Adipose tissue (tissue), 3 donors: ENCODE measurements around the gene PRSS56. TPM values are rescaled to one million over a fixed set of nuclear protein-coding genes. Genes with fewer than 3 reads are reported as not detected.

Experiments used
- H3K27ac ChIP-seq: one replicate; pipeline ENCODE4 v1.5.1; 2013; ENCODE audit warnings: low read depth, low read length
- WGBS, 3 donors: extraction: QIAGEN DNeasy Blood & Tissue Kit; methylation state at CpG; one replicate each; pipeline ENCODE4 v1.1.7; 2013; 5-methylcytosine and 5-hydroxymethylcytosine counted together
- polyA plus RNA-seq, 3 donors: library from polyadenylated mRNA; stranded (reverse); fragments of 200-250 nt; gene quantifications; one replicate each; pipeline ENCODE4 v1.2.3, GENCODE V29; 2013
- donor health status: healthy with polysubstance abuse.
- donor health status: Bipolar disorder and iron deficiency.
- donor health status: healthy.

PRSS56 gene
- polyA plus RNA-seq, 3 donors, result not detected

DNA sequence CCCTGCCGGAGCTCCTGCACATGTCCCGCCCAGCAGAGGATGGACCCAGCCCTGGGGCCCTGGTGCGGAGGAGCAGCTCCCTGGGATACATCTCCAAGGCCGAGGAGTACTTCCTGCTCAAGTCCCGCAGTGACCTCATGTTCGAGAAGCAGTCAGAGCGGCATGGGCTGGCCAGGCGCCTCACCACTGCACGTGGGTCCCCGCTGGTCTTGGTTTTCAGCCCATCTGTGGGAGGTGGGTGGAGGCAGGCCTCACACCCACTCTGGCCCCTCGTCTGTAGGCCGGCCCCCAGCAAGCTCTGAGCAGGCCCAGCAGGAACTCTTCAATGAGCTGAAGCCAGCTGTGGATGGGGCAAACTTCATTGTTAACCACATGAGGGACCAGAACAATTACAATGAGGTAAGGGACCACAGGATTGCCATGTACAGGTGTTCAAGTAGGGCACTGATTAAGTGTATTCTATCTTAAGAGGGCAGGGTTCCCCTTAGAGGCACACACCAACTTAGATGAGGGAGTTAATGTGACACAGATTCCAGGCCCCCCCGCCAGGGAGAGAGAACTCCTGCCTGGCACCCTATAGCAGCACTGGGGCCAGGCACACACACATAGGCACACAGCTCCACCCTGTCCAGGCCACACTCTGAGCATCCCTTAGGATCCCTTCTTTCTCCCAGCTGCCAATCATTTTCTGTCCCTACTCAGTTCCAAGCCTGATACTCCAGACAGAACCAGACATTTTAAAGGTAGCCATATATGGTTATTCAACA lies 13.9 kb downstream of the PRSS56 start:
- 58 to 80% (median 71%) methylated on average over 13 of the region's 13 CpGs for WGBS, 3 donors
- H3K27ac ChIP-seq, result no peak overlapping the region

DNA sequence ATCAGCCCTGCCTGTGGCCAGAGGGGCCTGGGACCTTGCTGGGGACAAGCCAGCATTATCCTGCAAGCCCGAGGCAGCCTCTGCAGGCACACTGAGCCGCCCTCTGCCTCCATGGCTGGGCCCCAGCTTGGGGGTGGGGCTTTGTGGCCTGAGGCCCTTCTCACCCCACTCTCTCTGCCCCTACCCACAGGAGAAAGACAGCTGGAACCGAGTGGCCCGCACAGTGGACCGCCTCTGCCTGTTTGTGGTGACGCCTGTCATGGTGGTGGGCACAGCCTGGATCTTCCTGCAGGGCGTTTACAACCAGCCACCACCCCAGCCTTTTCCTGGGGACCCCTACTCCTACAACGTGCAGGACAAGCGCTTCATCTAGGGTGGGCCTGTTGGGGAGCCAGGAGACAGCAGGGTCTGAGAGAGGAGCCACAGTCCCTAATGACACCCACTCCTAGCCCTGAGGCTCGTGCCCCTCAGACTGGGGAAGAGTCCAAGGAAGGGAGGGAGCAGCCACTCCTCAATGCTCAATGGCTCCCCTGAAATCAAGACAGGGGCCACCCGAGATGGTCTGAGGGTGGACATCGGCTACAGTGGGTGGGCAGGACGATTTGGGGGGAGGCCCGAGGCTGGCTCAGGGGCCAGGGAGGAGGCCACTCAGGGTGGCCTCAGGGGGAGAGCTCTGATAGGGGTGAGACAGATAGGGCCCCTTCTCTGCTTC lies 14.9 kb downstream of the PRSS56 start:
- 75 to 80% (median 75%) methylated on average over 14 of the region's 14 CpGs for WGBS, 3 donors
- no peak overlapping the region for H3K27ac ChIP-seq

DNA sequence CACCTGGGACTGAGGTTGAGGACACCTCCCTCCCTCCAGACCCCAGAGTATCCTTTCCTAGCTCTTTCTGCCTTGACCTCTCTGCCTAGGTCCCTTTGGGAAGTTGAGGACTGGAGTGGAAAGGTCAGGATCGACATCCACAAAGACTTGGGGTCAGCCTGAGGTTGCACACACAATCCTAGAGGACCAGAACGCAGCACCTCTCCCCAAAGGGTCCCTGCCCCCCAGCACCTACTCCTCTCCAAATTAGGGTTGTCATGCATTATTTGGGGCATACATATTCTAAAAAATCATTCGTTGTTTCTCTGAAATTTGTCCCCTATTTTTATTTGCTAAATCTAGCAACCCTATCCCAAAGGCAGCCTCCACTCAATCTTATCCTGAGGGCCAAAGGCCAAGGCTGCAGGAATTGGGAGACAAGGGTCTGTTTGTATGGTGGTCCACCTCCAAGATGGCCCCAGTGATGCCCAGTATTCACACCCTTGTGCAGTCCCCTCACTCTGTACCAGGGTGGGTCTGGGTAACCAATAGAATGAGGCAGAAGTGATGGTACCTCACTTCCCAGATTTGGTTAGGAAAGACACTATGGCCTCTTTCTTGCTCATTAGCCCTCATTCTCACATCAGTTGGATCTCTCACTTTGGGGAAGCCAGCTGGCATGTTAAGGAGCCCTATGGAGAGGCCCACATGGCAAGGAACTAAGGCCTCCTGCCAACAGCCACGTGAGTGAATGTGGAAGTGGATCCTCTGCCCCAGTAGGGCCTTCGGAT lies 15.8 kb downstream of the PRSS56 start:
- WGBS, 3 donors, result 85 to 94% (median 89%) methylated on average over 5 of the region's 5 CpGs
- no peak overlapping the region for H3K27ac ChIP-seq

DNA sequence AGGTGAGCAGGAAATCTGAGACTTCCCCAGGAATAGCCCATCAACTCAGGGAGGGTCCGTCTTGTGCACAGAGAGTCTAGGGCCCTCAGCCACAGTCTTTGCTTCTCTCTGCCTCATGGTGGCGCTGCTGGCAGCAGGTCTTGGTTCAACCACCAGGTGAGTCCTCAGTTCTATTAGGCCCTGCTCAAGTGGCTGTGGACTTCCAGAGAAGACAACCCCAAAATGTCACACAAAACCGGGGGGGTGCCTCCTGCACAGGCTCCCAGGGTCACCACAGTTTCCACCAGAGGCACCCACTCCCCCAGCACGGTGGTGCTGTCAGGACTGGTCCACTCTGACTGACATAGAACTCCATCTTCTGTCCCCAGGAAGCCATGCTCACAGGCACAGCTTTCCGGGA lies 16.9 kb downstream of the PRSS56 start:
- WGBS, 3 donors, result 65 to 67% (median 66%) methylated on average over 5 of the region's 5 CpGs
- no peak overlapping the region for H3K27ac ChIP-seq

DNA sequence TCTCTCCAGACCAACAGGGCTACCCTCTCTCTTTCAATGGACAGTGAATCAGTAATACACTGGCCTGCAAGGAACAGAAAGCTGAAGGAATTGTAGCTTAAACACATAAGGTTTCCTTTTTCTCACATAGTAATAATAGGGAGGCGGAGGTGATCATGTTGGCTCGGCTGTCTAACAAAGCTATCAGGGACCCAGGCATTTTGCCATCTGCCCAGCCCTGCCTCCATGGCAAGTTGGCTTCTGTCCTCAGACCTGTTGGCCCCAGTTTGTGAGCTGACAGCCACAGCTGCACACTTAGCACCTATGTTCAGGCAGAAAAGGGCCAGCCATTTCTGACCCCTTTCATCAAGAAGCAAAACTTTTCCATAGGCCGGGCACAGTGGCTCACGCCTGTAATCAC lies 17.3 kb downstream of the PRSS56 start:
- H3K27ac ChIP-seq, result no peak overlapping the region

DNA sequence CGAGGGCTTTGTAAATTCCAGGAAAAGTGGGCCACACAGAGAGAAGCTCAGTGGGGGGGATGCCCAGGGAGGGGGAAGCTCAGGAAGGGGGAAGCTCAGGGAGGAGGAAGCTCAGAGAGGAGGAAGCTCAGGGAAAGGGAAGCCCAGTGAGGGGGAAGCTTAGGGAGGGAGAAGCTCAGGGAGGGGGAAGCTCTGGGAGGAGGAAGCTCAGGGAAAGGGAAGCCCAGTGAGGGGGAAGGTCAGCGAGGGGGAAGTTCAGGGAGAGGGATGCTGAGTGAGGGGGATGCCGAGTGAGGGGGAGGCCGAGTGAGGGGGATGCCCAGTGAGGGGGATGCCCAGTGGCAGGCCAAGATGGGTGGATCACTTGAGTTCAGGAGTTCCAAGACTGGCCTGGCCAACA lies 18.5 kb downstream of the PRSS56 start:
- WGBS, 3 donors, result 12 to 48% (median 26%) methylated on average over 4 of the region's 4 CpGs
- H3K27ac ChIP-seq, result no peak overlapping the region

More for the DNA sequence above, 17.3 kb downstream of the PRSS56 start:
- 45 to 92% (median 90%) methylated on average over 4 of the region's 4 CpGs for WGBS, 3 donors

DNA sequence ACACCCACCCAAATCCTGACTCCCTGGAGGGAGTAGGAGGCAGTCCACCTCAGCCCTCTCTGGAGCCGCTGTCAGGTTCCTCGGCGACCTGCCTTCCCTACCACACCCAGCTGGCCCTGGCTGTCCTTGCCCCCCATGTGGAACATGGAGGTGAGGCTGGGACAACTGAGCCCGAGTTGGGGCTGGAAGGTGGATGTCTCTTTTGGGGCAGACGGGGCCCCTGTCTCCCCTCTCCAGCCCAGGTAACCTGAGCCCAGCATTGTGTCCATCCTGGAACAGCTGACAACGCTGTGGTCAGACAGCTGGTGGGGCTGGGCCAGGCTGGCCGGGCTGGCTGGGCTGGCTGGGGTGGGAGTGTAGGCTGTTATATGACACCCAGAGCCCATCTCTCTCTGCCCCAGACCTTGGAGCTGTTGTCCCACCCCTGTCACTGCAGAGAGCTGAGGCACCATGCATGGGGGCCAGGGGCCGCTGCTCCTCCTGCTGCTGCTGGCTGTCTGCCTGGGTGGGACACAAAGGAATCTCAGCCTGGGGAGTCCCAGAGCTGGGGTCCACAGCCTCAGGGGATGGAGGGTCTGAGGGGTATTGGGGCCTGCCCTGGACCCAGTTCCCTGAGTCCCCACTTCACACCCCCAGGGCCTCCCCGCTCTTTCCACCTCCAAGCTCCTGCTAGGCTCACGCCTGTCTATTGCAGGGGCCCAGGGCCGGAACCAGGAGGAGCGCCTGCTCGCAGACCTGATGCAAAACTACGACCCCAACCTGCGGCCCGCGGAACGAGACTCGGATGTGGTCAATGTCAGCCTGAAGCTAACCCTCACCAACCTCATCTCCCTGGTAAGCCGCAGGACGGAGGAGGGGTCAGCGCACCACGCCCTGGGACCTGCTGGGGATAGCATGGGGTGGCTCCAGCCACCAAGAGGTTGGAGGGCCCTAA lies 19.4 kb downstream of the PRSS56 start, which contains the start of gene CHRNG:
Gene CHRNG, plus strand, starts transcription at position 395 of the 934 bp plus-strand sequence. Its CDS starts 56 bp downstream, at position 451.
- WGBS, 3 donors, result 52 to 54% (median 52%) methylated on average over 23 of the region's 23 CpGs
- H3K27ac ChIP-seq, result no peak within 1 kb of the TSS

DNA sequence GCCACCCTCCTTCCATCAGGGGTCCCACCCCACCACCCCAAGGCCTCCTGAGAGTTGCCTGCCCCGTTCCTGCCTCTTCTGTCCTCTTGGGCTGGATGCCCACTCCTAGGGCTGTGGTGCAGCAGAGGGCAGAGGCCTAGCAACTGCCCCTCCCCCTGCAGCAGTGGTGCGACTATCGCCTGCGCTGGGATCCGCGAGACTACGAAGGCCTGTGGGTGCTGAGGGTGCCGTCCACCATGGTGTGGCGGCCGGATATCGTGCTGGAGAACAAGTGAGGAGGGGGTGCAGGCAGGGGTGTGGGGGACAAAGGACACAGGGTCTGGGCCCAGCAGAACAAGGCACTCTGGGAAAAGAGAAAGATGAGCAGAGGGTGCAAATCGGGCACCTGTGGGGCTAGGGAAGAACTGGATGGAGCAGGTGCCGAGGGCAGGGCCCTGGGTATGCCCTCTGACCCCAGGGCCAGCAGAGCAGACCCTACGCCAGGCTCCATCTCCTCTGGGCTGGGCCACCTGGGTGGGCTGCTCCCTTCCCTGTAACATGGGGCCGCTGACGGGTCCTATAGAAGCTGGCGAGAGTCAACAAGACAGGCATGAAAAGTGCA lies 20.4 kb downstream of the PRSS56 start:
- 80 to 82% (median 80%) methylated on average over 17 of the region's 17 CpGs for WGBS, 3 donors
- H3K27ac ChIP-seq, result no peak overlapping the region

DNA sequence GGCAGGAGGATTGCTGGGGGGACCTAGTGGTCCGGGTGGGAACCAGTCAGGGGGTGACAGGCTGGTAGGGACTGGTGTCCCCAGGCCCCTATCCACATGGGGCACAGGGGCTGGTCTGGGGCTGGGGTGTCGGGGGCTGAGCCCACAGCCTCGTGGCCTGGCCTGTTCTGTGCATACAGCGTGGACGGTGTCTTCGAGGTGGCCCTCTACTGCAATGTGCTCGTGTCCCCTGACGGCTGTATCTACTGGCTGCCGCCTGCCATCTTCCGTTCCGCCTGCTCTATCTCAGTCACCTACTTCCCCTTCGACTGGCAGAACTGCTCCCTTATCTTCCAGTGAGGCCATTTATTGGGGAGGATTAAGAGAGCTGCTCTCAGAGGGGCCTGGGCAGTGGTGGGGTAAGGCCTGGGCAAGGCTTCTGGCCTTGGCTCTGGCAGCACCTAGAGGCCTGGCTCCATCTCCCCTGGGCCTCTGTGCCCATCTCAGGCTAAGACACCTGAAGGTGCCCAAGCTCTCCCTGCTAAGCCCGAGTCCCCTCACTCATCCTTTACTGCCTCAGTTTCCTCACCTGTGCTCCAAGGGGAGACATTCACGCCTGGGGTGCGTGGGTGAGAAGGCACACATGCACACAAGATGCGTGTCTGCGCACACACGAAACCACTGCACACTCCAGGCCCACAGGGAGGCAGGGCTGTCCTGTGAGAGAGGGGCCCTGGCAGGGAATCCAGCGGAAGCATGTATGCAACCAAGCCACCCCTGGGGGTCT lies 21.2 kb downstream of the PRSS56 start:
- no peak overlapping the region for H3K27ac ChIP-seq
- WGBS, 3 donors, result 56 to 63% (median 60%) methylated on average over 19 of the region's 19 CpGs

DNA sequence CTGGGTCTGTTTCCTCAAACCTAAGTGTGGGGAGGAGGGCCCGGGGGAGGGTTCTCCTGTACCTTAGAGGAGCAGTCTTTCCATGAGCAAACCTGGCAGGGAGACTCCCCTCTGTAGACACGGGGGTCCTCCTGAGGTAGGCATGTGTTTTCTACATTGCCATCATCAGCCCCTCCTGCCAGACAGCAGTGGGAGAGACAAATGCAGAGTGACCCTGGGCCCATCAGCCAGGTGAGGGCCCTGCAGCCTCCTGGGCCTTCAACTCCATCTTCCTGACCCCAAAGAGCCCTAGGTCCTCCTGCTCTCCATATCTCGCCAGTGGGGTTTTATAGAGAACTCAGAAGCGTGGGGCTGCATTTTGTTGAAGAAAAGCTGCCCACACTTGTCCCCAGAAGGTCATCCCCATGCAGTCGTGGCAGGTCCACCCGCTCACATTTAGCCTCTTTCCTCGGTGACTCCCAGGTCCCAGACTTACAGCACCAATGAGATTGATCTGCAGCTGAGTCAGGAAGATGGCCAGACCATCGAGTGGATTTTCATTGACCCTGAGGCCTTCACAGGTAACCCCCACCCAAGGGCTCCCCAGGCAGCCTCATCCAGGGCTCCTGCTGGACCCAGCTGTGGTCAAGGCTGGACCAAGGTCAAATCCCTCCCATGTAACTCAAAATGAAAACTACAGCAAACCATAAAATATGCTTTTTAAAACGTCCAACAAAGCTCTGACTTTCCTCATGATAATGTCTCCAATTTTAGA lies 21.9 kb downstream of the PRSS56 start:
- 56 to 64% (median 59%) methylated on average over 9 of the region's 9 CpGs for WGBS, 3 donors
- H3K27ac ChIP-seq, result no peak overlapping the region

DNA sequence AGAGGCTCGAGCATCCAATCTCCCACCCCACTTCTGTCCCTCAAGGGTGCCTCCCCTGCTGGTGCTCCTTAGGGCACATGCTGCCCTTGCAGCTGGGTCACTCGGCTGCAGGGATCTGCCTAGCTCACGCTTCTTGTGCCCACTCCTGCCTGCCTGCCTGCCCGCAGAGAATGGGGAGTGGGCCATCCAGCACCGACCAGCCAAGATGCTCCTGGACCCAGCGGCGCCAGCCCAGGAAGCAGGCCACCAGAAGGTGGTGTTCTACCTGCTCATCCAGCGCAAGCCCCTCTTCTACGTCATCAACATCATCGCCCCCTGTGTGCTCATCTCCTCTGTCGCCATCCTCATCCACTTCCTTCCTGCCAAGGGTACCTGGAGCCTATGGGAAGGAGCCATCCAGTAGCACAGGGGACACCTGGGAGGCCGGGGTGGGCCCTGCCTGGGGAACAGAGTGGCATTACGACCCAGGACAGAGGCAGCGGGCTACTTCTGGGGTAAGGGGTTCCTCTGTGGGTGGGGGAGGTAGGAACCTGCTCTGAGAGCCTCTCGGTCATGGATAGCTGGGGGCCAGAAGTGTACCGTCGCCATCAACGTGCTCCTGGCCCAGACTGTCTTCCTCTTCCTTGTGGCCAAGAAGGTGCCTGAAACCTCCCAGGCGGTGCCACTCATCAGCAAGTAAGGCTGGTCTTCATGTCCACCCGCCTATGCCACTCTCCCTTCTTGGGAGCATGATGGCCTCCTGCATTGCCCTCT lies 22.7 kb downstream of the PRSS56 start:
- no peak overlapping the region for H3K27ac ChIP-seq
- WGBS, 3 donors, result 83 to 91% (median 87%) methylated on average over 19 to 20 of the region's 20 CpGs

DNA sequence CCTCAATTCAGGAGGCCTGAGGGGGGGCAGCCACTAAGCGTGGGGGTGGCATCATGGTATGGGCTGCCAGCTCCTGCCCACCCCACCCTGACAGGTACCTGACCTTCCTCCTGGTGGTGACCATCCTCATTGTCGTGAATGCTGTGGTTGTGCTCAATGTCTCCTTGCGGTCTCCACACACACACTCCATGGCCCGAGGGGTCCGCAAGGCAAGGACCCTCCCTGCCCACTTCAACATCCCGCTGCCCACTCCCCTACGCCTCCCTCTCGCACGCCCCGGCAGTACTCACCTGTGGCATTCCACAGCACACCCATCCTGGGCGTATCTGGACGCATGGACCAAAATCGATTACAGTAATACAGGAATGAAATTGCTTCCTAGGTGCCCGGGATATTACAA lies 23.3 kb downstream of the PRSS56 start:
- WGBS, 3 donors, result 89 to 98% (median 94%) methylated on average over 13 to 14 of the region's 14 CpGs
- no peak overlapping the region for H3K27ac ChIP-seq

DNA sequence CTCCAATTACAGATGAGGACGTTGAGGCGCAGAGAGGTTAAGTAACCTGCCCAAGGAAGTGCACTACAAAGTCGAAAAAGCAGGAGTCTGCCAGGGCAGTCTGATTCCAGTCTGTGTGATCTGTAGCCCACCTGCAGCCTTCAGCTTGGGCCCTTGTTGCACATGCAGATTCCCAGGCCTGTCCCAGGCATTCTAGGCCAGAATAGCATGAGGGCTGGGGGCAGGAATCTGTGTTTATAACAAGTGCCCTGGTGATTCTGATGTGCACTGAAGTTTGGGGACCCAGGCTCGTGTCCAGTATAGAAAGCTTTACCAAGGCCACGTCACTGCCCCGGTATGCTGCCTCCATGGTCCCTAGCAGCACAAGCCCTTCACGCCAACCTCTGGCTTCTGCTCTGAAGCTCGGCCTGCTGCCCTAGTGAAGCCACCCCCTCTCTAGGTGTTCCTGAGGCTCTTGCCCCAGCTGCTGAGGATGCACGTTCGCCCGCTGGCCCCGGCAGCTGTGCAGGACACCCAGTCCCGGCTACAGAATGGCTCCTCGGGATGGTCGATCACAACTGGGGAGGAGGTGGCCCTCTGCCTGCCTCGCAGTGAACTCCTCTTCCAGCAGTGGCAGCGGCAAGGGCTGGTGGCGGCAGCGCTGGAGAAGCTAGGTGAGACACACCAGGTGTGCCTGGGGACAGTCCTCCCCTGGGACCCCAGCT lies 23.9 kb downstream of the PRSS56 start:
- H3K27ac ChIP-seq, result no peak overlapping the region
- 90 to 92% (median 92%) methylated on average over 19 of the region's 19 CpGs for WGBS, 3 donors

DNA sequence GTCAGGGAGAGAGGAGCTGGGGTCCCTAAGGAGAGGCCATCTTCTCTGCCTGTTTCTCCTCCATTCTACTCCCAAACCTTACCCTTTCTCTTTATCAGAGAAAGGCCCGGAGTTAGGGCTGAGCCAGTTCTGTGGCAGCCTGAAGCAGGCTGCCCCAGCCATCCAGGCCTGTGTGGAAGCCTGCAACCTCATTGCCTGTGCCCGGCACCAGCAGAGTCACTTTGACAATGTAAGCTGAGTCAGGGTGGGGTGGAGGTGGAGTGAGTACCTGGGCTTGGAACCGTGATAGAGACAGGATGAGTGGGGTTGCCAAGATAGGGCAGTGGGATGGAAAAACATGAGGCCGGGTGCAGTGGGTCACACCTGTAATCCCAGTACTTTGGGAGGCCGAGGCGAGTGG lies 24.5 kb downstream of the PRSS56 start:
- WGBS, 3 donors, result 92 to 95% (median 93%) methylated on average over 6 of the region's 6 CpGs
- no peak overlapping the region for H3K27ac ChIP-seq
